ENCODE data around the gene CEP170B. TPM values are rescaled to one million over a fixed set of nuclear protein-coding genes. Genes with fewer than 3 reads are reported as not detected.
A peak's percentile ranks its signal among the peaks of the same experiment; 100 is the strongest.

CEP170B gene
- polyA plus RNA-seq, 2 of the 4 experiments (the other 2 are of a cell fraction): 4.5 to 13.5 TPM

- no peak overlapping the region for H3K27ac ChIP-seq
- ATAC-seq (peak; percentile 41 to 54; a peak in 3 of 6 replicates), DNase-seq (ENCODE audit: low read depth in 1 of 2, low spot score in 1 of 2) (no peak), FAIRE-seq (no peak)
- H3K9me3 ChIP-seq: peaks cover 4% of the 10 kb centered on the region; the same call in 2 of the 3 replicates
- H3K4me2 ChIP-seq: peak overlapping the region; percentile 41
- POLR2A ChIA-PET: no interaction called here
- 37% methylated on average over 50 of the region's 69 CpGs for WGBS (ENCODE audit: missing lambda C conversion rate)
- TF ChIP-seq CBX2 (IDR thresholded peaks at IDR 0.05; ENCODE audit: borderline replicate concordance, low read depth): no peak
- no peak for TF ChIP-seq FOSL2 (IDR thresholded peaks at IDR 0.05)
- TF ChIP-seq FOSL2 (CRISPR knock-in tag; IDR thresholded peaks at IDR 0.05): no peak
- no peak for TF ChIP-seq BCL3 (IDR thresholded peaks at IDR 0.05)
- no peak for TF ChIP-seq SREBF2 (IDR thresholded peaks at IDR 0.05)
- no peak overlapping the region for H3K4me3 ChIP-seq
- CTCF ChIA-PET: interaction anchor here (2.3 to 3.0 kb wide), 3 partner anchors 17 to 75 kb away, joined by 8 to 10 read pairs (median 8); no protein-coding TSS in a partner anchor
- H3K4me1 ChIP-seq: 0 out of 3 replicates have a peak, but pooled peaks cover 5% of the 10 kb centered on the region
Observed at GRCh38 chr14:104843442-104844305, 21.4 kb upstream of the CEP170B start.

DNA sequence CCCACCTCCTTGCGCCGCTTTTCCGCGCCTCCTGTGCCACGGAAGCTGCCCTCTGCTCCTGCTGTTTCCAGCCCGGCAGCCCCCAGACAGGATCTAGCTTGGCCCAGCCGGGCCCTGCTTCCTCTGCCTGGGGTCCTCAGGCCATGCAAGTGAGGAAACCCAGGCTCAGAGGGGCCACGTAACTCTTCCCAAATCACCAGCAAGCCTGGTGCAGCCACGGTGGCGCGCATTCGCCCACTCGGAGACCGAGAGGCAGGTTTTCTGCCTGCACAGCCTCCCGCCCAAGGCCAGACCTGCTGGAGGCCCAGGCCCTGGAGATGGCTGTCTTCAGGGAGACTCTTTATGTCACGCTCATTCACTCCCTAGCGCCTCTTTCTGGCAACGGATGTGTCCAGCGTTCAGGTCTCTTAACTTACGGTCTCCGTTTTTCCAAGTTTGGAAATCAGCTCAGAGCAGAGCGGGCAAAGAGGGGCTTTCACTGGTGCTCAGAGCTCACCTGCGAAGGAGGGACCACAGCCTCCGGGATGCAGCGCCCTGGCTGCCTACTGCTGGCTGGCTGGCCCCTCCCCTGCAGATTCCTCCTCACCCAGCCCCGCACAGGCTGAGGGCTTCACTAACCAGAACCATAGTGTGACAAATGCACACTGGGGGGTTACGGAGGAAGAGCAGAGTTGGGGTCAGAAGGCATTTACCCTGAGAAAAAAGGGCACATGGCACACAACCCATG is 20.6 kb upstream of the CEP170B start:
- peaks cover 4% of the 10 kb centered on the region; the same call in 2 of the 3 replicates for H3K9me3 ChIP-seq
- H3K4me1 ChIP-seq: 0 out of 3 replicates have a peak, but pooled peaks cover 5% of the 10 kb centered on the region
- POLR2A ChIA-PET: no interaction called here
- FAIRE-seq: no peak
- peak; percentile 42 to 57; a peak in 4 of 6 replicates for ATAC-seq
- no peak overlapping the region for H3K27ac ChIP-seq
- no peak for TF ChIP-seq SREBF2 (IDR thresholded peaks at IDR 0.05)
- TF ChIP-seq RARB (CRISPR knock-in tag; IDR thresholded peaks at IDR 0.05): no peak
- TF ChIP-seq CHD2 (IDR thresholded peaks at IDR 0.05; ENCODE audit: low read length, partially characterized antibody): no peak
- no peak for TF ChIP-seq NFE2L2 (conservative IDR thresholded peaks at IDR 0.05; ENCODE audit: low read length)
- no peak for TF ChIP-seq HOXB5 (CRISPR knock-in tag; IDR thresholded peaks at IDR 0.05)
- TF ChIP-seq EHMT2 (IDR thresholded peaks at IDR 0.05; ENCODE audit: low read depth): no peak
- TF ChIP-seq, protein P1, sequence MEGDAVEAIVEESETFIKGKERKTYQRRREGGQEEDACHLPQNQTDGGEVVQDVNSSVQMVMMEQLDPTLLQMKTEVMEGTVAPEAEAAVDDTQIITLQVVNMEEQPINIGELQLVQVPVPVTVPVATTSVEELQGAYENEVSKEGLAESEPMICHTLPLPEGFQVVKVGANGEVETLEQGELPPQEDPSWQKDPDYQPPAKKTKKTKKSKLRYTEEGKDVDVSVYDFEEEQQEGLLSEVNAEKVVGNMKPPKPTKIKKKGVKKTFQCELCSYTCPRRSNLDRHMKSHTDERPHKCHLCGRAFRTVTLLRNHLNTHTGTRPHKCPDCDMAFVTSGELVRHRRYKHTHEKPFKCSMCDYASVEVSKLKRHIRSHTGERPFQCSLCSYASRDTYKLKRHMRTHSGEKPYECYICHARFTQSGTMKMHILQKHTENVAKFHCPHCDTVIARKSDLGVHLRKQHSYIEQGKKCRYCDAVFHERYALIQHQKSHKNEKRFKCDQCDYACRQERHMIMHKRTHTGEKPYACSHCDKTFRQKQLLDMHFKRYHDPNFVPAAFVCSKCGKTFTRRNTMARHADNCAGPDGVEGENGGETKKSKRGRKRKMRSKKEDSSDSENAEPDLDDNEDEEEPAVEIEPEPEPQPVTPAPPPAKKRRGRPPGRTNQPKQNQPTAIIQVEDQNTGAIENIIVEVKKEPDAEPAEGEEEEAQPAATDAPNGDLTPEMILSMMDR (IDR thresholded peaks at IDR 0.05): no peak
- no peak for TF ChIP-seq EHF (CRISPR knock-in tag; IDR thresholded peaks at IDR 0.05)
- no peak for TF ChIP-seq ZNF302 (CRISPR knock-in tag; IDR thresholded peaks at IDR 0.05)
- TF ChIP-seq ESRRA (IDR thresholded peaks at IDR 0.05; ENCODE audit: borderline replicate concordance, low read length): no peak
- no peak for TF ChIP-seq EP300 (IDR thresholded peaks at IDR 0.05)
- TF ChIP-seq POLR2A (IDR thresholded peaks at IDR 0.05; ENCODE audit: low read length): no peak
- no peak for TF ChIP-seq POLR2AphosphoS2 (conservative IDR thresholded peaks at IDR 0.05; ENCODE audit: low read length)
- no peak for TF ChIP-seq CHD4 (IDR thresholded peaks at IDR 0.05; ENCODE audit: borderline replicate concordance)
- no peak for TF ChIP-seq NPAS2 (CRISPR knock-in tag; IDR thresholded peaks at IDR 0.05; ENCODE audit: borderline replicate concordance)
- TF ChIP-seq NR3C1 (IDR thresholded peaks at IDR 0.05): no peak
- no peak for TF ChIP-seq ZFP36 (IDR thresholded peaks at IDR 0.05; ENCODE audit: borderline replicate concordance, partially characterized antibody)
- TF ChIP-seq ZSCAN20 (CRISPR knock-in tag; IDR thresholded peaks at IDR 0.05): no peak
- H3K4me3 ChIP-seq: no peak overlapping the region
- DNase-seq (ENCODE audit: low read depth in 1 of 2, low spot score in 1 of 2): no peak
- CTCF ChIA-PET: interaction anchor here (2.3 to 3.0 kb wide), 3 partner anchors 18 to 76 kb away, joined by 8 to 10 read pairs (median 8); no protein-coding TSS in a partner anchor
- 51% methylated on average over 27 of the region's 27 CpGs for WGBS (ENCODE audit: missing lambda C conversion rate)
- peak overlapping the region; percentile 41; the same call in 2 of the 3 replicates for H3K4me2 ChIP-seq
